Stomach (tissue), 4 donors: Measurements from ENCODE around the gene CAMK2G.

Experiments
- POLR2A ChIP-seq, 4 donors: fragments of 450-650 bp; IDR thresholded peaks; one replicate each; pipeline ENCODE4 v1.6.1; 2016; ENCODE audit warnings: antibody characterized with exemption in 4 of 4, control low read depth in 2 of 4, mild to moderate bottlenecking in 1 of 4, moderate library complexity in 1 of 4
- TF ChIP-seq, protein P1 (sequence below), 7 experiments: fragments of 450-650 bp in 4 of 7; fragments of 200-600 bp in 3 of 7; sonication (generic) in 3 of 7; IDR thresholded peaks; one replicate each; pipeline ENCODE4 v1.5.1; 2016 to 2019; ENCODE audit warnings: antibody characterized with exemption in 7 of 7, control low read depth in 2 of 7, mild to moderate bottlenecking in 1 of 7

DNA sequence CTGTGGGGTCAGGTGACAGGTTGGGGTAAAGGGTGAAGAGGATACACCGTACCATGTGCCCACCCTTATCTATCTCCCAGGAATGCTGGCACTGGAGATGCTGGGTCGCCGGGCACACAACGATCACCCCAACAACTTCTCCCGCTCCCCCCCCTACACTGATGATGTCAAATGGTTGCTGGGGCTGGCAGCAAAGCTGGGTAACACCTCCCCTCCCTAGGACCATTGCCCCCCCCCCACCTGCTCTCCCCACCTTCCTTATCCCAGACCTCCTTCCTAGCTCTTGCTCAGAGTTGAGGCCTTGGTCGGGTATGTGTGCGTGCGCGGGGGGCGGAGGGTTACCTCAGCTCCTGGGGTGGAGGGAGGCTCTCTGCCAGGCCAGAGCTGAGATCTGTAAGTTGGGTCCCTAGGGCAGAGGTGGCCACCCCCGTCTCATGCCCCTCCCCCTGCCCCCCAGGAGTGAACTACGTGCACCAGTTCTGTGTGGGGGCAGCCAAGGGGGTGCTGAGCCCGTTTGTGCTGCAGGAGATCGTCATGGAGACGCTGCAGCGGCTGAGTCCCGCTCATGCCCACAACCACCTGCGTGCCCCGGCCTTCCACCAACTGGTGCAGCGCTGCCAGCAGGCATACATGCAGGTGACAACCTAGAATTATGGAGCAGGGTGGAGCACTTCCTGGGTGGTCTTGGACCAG is 73.6 kb downstream of the CAMK2G start:
- TF ChIP-seq, protein P1, sequence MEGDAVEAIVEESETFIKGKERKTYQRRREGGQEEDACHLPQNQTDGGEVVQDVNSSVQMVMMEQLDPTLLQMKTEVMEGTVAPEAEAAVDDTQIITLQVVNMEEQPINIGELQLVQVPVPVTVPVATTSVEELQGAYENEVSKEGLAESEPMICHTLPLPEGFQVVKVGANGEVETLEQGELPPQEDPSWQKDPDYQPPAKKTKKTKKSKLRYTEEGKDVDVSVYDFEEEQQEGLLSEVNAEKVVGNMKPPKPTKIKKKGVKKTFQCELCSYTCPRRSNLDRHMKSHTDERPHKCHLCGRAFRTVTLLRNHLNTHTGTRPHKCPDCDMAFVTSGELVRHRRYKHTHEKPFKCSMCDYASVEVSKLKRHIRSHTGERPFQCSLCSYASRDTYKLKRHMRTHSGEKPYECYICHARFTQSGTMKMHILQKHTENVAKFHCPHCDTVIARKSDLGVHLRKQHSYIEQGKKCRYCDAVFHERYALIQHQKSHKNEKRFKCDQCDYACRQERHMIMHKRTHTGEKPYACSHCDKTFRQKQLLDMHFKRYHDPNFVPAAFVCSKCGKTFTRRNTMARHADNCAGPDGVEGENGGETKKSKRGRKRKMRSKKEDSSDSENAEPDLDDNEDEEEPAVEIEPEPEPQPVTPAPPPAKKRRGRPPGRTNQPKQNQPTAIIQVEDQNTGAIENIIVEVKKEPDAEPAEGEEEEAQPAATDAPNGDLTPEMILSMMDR (IDR thresholded peaks at IDR 0.05) = no peak
- TF ChIP-seq POLR2A (IDR thresholded peaks at IDR 0.05) = no peak
